K562 (cell line): Measurements from ENCODE around the gene CLDND1. TPM values are rescaled to one million over a fixed set of nuclear protein-coding genes. Genes with fewer than 3 reads are reported as not detected.

Experiments
- ATAC-seq: fragments of 200-7000 bp; cut with Tn5 transposase; 3 replicates; pipeline ENCODE4 v1.9.1; 2020; ENCODE audit warnings: moderate library complexity
- BruUV-seq: library from RNA; stranded (reverse); fragments of 400-500 nt; replicated peaks from 2 replicates; lab custom pipeline; 2021; lab: Mats Ljungman, UMichigan
- CTCF ChIA-PET: fragments of 300-600 bp; formaldehyde crosslinking; extraction: SDS; loops from one replicate; lab custom pipeline; 2021; ENCODE audit warnings: low intra/inter-chr PET ratio; lab: Yijun Ruan, JAX
- POLR2A ChIA-PET: fragments of 300-600, 350-650 bp; sonication (Branson Sonifier 250); formaldehyde crosslinking; extraction: SDS; loops from one replicate; lab custom pipeline; 2021; ENCODE audit warnings: antibody characterized with exemption, inconsistent platforms; lab: Yijun Ruan, JAX
- DNase-seq, 4 experiments: peaks; one replicate each; pipeline versions ENCODE4 v3.0.0 to v3.0.0-alpha.2; 2011 to 2018; ENCODE audit warnings: low spot score in 3 of 4, mixed read lengths in 3 of 4; ENCODE audit errors: extremely low read depth in 1 of 4
- FAIRE-seq: peaks from 2 replicates; lab custom pipeline; 2011; peaks lifted over from hg19 to GRCh38; lab: Jason Lieb, UNC
- H2AFZ ChIP-seq: 2 replicates; pipeline ENCODE4 v1.6.0; 2011; ENCODE audit warnings: low read depth, low read length, control low read depth, inconsistent platforms
- H3K27ac ChIP-seq: fragments of 200-600 bp; 3 replicates; pipeline ENCODE4 v1.8.0; 2011; ENCODE audit warnings: low read depth, mild to moderate bottlenecking, control low read depth, inconsistent platforms, low read length, moderate library complexity, mixed read lengths; ENCODE audit errors: extremely low read depth
- H3K27me3 ChIP-seq, 2 experiments: fragments of 300-600 bp in 1 of 2; 2 replicates in 1 of 2; 3 replicates in 1 of 2; pipeline versions ENCODE4 v1.6.0 to v1.8.0; 2011; ENCODE audit warnings: inconsistent platforms in 2 of 2, low read length in 2 of 2, mild to moderate bottlenecking in 1 of 2, mixed read lengths in 1 of 2, moderate library complexity in 1 of 2; ENCODE audit not compliant: control insufficient read depth in 2 of 2, insufficient read depth in 2 of 2
- H3K36me3 ChIP-seq: fragments of 300-600 bp; 3 replicates; pipeline ENCODE4 v1.8.0; 2011; ENCODE audit warnings: mild to moderate bottlenecking, low read length, inconsistent platforms; ENCODE audit not compliant: control insufficient read depth, insufficient read depth
- H3K4me1 ChIP-seq, 2 experiments: fragments of 200-600 bp in 1 of 2; replicated peaks in 1 of 2; 2 replicates in 1 of 2; 3 replicates in 1 of 2; pipeline versions ENCODE4 v1.5.1 to v1.8.0; 2011; ENCODE audit warnings: inconsistent platforms in 2 of 2, low read length in 2 of 2, mild to moderate bottlenecking in 1 of 2, mixed read lengths in 1 of 2, moderate library complexity in 1 of 2; ENCODE audit not compliant: control insufficient read depth in 2 of 2, insufficient read depth in 2 of 2
- H3K4me2 ChIP-seq: 2 replicates; pipeline ENCODE4 v1.6.1; 2011; ENCODE audit warnings: low read length, control low read depth, inconsistent platforms, mixed read lengths; ENCODE audit not compliant: insufficient read depth
- H3K4me3 ChIP-seq: fragments of 200-600 bp; sonication (generic), shearing (Covaris generic); 2 replicates; pipeline ENCODE4 v1.5.1; 2016; ENCODE audit warnings: control low read depth, inconsistent platforms
- H3K79me2 ChIP-seq: fragments of 200-600 bp; 3 replicates; pipeline ENCODE4 v1.8.0; 2011; ENCODE audit warnings: low read length, inconsistent platforms; ENCODE audit not compliant: control insufficient read depth, insufficient read depth
- H3K9ac ChIP-seq, 2 experiments: 2 replicates each; pipeline versions ENCODE4 v1.6.0 to v1.6.1; 2011; ENCODE audit warnings: low read depth in 2 of 2, low read length in 2 of 2, control low read depth in 1 of 2, inconsistent platforms in 1 of 2, mild to moderate bottlenecking in 1 of 2, mixed read lengths in 1 of 2; ENCODE audit not compliant: insufficient read depth in 1 of 2
- H3K9me1 ChIP-seq: one replicate; pipeline ENCODE4 v1.6.0; 2011; ENCODE audit warnings: inconsistent platforms, mild to moderate bottlenecking, low read length, moderate library complexity; ENCODE audit not compliant: control insufficient read depth, insufficient read depth
- H3K9me3 ChIP-seq: replicated peaks from 2 replicates; pipeline ENCODE4 v1.5.1; 2011; ENCODE audit warnings: low read depth, low read length, inconsistent platforms; ENCODE audit not compliant: control insufficient read depth, insufficient read depth
- H4K20me1 ChIP-seq: replicated peaks from 2 replicates; pipeline ENCODE4 v1.6.1; 2011; ENCODE audit warnings: low read length, inconsistent platforms, mixed read lengths; ENCODE audit not compliant: control insufficient read depth, insufficient read depth
- CEBPG ChIP-seq, 3 experiments: fragments of 200-800 bp in 1 of 3; sonication (Bioruptor generic) in 1 of 3; sonication (generic) in 1 of 3; formaldehyde crosslinking in 1 of 3; IDR thresholded peaks in 2 of 3; conservative IDR thresholded peaks in 1 of 3; 2 replicates each; pipeline versions ENCODE4 v1.6.1 to v1.8.0; 2016 to 2022; ENCODE audit warnings: missing compliant biosample characterization in 2 of 3, missing genetic modification characterization in 2 of 3, mild to moderate bottlenecking in 1 of 3, missing genetic modification reagents in 1 of 3
- FOXJ3 ChIP-seq: sonication (generic); formaldehyde crosslinking; IDR thresholded peaks from 2 replicates; pipeline ENCODE4 v1.4.0; 2020; ENCODE audit warnings: mild to moderate bottlenecking, missing genetic modification reagents
- SMARCA4 ChIP-seq: fragments of 450-650 bp; IDR thresholded peaks from 2 replicates; pipeline ENCODE4 v1.6.1; 2016
- ZNF445 ChIP-seq: fragments of 250-450 bp; sonication (Bioruptor Pico); IDR thresholded peaks from 2 replicates; pipeline ENCODE4 v1.4.0; 2020; ENCODE audit warnings: low read depth, mild to moderate bottlenecking, moderate library complexity
- WGBS: fragments of 100-300 bp; shearing (Covaris generic); methylation state at CpG from one replicate; pipeline ENCODE4 v1.1.6; 2016; ENCODE audit warnings: low coverage, mixed read lengths; ENCODE audit not compliant: insufficient coverage; ENCODE audit errors: missing lambda C conversion rate; 5-methylcytosine and 5-hydroxymethylcytosine counted together
- in situ Hi-C: fragments of 300-500 bp; cut with MboI; formaldehyde crosslinking; loops from 4 replicates; pipeline ENCODE4 v1.15.0; 2018; ENCODE audit warnings: inconsistent platforms, mixed read lengths
- intact Hi-C: fragments of 100-400 bp; cut with micrococcal nuclease; formaldehyde crosslinking; loops from 2 replicates; pipeline ENCODE4 v1.14.2; 2022
- polyA plus RNA-seq, 8 experiments: library from polyadenylated mRNA; depleted of rRNA in 4 of 8; stranded (reverse) in 5 of 8; unstranded in 3 of 8; fragments of >200 nt; fragmentation: Nextera tagmentation in 2 of 8; fragmentation: Illumina TruSeq in 1 of 8; extraction: Ambion mirVana in 2 of 8; extraction: Trizol in 1 of 8; gene quantifications; 2 replicates each; pipeline versions ENCODE4 v1.2.1 to v1.2.3, GENCODE V29; 2011 to 2014; ENCODE audit warnings: inconsistent platforms in 1 of 8, missing spikeins in 1 of 8
- total RNA-seq, 7 experiments: library from RNA; depleted of rRNA in 6 of 7; stranded (reverse); fragments of >200 nt in 6 of 7; fragmentation: Illumina TruSeq in 2 of 7; extraction: Trizol in 2 of 7; gene quantifications; 2 replicates each; pipeline versions ENCODE4 v1.2.1 to v1.2.3, GENCODE V29; 2011 to 2021; ENCODE audit warnings: low replicate concordance in 1 of 7
- TF ChIP-seq, protein P1 (sequence below), 2 experiments: fragments of 450-650 bp; conservative IDR thresholded peaks; 2 replicates each; pipeline ENCODE4 v1.6.1; 2017; ENCODE audit warnings: mild to moderate bottlenecking in 2 of 2, moderate library complexity in 2 of 2

CLDND1 gene
- total and polyA plus RNA-seq, 9 of the 15 experiments (the other 6 are each of a cell fraction or from before 2014, with no cell fraction given) = 29.2 to 141 (median 60.7) TPM

DNA sequence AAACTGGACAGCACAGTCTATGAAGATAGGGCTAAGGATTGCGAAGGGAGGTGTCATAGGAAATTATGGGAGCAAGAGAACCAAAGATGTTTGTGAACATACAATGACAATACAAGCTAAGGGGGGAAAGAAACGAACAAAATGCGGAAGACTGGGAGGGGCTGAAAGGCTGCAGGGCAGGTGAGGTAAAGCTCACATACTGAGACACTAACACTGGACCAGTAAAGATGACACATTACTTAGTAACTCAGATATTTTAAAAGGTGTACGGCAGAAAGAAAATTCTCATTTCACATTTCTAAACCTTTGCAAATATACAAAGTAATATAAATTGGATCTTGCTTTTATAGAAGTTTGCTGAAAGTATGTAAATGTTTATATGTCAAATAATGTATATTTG, 10.1 kb downstream of the CLDND1 start:
- no peaks in the 10 kb centered on the region for H3K9me3 ChIP-seq
- ChIA-PET CTCF (no interaction called here), POLR2A (interaction anchor here (1.0 kb wide), 1 partner anchor 81 kb away, joined by 6 read pairs; no protein-coding TSS in a partner anchor)
- no TSS peak for BruUV-seq
- no peaks in the 10 kb centered on the region for H3K9me1 ChIP-seq
- H3K36me3 ChIP-seq = peaks cover 17% of the 10 kb centered on the region; the same call in 2 of the 3 replicates
- intact Hi-C loops = no loop called here
- no peaks in the 10 kb centered on the region for H3K79me2 ChIP-seq
- FAIRE-seq (no peak), DNase-seq (no peak), ATAC-seq (no peak)
- no peak overlapping the region for H3K4me3 ChIP-seq
- H2AFZ ChIP-seq = no peak overlapping the region
- H3K4me1 ChIP-seq = no peaks in the 10 kb centered on the region; a peak in 1 of 5 replicates
- H3K9ac ChIP-seq = no peak overlapping the region
- H4K20me1 ChIP-seq = no peaks in the 10 kb centered on the region
- TF ChIP-seq CEBPG (CRISPR knock-in tag; IDR thresholded peaks at IDR 0.05) = no peak
- TF ChIP-seq CEBPG (tag; conservative IDR thresholded peaks at IDR 0.05 in 1 of 2, IDR thresholded peaks at IDR 0.05 in 1 of 2) = no peak
- TF ChIP-seq, protein P1, sequence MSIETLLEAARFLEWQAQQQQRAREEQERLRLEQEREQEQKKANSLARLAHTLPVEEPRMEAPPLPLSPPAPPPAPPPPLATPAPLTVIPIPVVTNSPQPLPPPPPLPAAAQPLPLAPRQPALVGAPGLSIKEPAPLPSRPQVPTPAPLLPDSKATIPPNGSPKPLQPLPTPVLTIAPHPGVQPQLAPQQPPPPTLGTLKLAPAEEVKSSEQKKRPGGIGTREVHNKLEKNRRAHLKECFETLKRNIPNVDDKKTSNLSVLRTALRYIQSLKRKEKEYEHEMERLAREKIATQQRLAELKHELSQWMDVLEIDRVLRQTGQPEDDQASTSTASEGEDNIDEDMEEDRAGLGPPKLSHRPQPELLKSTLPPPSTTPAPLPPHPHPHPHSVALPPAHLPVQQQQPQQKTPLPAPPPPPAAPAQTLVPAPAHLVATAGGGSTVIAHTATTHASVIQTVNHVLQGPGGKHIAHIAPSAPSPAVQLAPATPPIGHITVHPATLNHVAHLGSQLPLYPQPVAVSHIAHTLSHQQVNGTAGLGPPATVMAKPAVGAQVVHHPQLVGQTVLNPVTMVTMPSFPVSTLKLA (conservative IDR thresholded peaks at IDR 0.05) = no peak
- TF ChIP-seq ZNF445 (CRISPR knock-in tag) = no peak
- no peak for TF ChIP-seq FOXJ3
- TF ChIP-seq SMARCA4 = no peak
- in situ Hi-C loops = no loop called here
- 82% methylated on average over 4 of the region's 4 CpGs for WGBS
- H3K4me2 ChIP-seq = no peak overlapping the region
- no peak overlapping the region for H3K27ac ChIP-seq
- H3K27me3 ChIP-seq = no peaks in the 10 kb centered on the region
